NOMO-1 treated with dmso at 0.1 percent for 144 hours (cell line): ENCODE measurements around the gene PPIP5K2.
"Not testable (repeated sequence)": the region's sequence is repeated elsewhere in the genome, so short reads cannot be mapped to it uniquely, and the experiment has no call there.

Experiments used
- DNase-seq: peaks from one replicate; lab custom pipeline; 2025; ENCODE audit not compliant: unreplicated experiment; lab: John Stamatoyannopoulos, UW

PPIP5K2 gene

DNA sequence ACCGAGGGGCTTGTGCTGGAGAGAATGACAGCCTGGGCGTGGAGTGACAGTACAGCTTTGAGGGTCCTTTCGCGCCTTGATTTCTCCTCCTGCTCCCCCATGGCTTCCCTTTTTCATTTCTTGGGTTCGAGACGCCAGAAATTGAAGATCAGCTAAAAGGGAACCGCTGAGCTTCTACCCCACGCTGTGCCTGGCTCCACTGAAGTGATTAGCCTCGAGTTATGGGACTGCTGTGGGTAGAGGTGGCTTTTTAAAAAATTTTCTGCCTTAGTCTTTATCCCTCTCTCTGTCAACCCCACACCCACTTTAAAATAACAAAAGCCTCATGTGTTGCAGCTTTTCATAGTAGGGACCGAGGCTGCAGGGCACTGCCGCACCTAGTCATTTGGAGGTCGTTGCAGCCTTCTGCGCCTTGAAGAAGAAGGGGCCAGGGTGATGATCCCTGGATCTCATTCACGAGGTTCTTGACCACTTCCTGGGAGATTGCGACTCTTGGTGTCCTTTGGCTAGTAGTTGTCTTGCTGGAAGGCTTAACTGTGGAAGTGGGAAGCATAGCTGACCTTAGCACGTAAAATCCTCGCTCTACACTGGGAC, 603 bp downstream of the PPIP5K2 start:
- DNase-seq, result no peak

DNA sequence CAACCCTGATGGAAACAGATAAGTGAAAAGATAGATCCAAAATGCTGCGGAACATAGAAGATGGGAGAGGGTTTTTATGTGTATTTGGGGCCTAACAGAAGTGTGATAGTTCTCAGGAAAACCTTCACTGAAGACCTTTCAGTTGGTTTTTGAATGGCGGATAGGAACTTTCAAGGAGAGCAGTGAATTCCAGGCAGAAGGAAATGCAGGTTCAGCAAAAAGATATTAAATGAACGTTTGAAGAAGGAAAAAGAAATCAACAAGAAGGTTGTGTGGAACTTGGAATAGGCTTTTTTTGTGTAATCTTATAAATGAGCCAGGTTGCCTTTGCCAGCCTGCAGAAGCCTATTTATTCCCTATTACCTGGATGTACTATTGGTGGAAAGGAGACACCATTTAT, 2.1 kb downstream of the PPIP5K2 start:
- no peak for DNase-seq

DNA sequence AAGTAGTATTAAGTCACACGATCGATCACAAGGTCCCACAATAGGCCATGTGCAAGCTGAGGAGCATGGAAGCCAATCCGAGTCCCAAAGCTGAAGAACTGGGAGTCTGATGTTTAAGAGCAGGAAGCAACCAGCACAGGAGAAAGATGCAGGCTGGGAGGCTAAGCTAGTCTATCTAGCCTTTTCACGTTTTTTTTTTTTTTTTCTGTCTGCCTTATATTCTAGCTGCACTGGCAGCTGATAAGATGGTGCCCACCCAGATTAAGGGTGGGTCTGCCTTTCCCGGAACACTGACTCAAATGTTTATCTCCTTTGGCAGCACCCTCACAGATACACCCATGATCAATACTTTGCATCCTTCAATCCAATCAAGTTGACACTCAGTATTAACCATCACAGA, 6.5 kb downstream of the PPIP5K2 start:
- DNase-seq, result no peak

DNA sequence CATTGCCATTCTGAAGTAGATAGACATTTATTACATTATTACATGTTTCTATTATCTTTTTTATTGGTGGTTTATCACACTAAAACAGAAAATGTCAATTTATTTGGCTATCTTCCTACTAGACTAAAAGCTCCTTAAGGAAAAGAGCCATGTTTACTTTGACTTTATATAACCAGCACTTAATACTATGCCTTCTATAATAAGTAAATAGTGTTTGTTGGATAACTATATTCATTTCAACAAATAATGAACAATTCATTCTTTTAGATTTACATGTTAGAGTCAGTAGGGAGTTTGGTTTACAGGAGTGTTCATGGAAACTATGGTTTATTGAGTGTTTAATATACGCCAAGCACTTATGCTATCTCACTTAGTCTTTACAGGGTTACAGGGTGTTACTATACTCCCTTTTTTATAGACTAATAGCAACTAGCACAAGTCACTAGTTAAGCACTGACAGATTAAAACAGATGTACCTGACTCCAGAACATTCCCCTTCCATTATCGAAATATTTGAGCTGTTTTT, 7.3 kb downstream of the PPIP5K2 start:
- DNase-seq, result no peak

DNA sequence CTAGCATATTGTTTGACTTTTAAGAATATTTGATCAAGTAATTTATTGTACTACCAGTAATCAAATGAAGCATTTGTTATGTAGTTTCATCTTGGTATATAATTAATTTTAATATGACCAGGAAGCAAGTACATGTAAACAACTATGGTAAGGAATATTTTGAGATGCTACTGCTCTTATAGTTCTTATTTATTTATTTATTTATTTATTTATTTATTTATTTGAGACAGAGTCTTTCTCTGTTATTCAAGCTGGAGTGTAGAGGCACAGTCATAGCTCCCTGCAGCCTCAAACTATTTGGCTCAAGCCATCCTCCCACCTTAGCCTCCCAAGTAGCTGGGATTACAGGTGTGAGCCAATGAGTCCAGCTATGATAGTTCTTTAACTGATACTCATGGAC, 8.1 kb downstream of the PPIP5K2 start:
- no peak for DNase-seq

DNA sequence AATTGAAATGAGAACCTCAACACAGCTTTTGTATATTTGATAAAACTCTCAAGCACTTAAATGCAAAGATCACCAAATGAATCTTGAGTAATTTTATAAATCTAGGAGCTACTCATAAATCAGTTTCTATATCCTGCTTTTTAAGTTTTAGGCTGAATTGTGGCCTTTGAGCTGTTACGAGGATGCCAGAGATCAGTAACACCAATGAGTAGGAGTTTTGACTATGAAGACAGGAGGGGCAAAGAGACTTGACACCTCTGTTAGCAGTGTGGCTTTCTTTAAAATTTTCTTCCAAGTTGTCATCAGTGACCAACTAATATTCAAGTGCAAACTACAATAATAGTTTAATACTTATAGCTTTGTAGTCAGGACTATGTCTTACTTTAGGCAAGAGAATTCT, 12.6 kb downstream of the PPIP5K2 start:
- DNase-seq, result no peak

DNA sequence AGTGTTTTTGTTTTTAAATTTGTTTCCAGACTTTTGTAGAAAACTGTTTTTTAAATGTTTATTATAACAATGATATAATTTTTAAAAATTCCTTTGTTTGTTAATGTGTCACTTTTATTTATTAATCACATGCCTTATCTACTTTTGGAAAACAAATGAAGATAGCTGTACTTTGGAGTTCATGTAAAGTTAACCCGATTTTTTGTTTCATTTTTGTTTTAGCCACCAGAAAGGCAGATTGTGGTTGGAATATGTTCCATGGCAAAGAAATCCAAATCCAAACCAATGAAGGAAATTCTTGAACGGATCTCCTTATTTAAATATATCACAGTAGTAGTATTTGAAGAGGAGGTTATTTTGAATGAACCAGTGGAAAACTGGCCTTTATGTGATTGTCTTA, 13.1 kb downstream of the PPIP5K2 start:
- no peak for DNase-seq

DNA sequence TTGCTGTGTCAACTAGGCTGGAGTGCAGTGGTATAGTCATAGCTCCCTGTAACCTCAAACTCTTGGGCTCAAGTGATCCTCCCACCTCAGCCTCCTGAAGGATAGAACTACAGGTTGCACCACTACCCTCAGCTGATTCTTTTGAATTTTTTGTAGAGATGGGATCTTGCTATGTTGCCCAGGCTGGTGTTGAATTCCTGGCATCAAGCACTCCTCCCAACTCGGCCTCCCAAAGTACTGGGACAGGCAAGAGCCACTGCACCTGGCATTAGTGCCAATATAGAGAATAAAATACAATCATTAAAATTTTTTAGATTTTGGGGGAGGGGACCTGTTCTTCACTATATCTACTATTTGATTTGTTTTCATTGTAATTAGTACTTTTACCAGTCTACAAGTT, 15.4 kb downstream of the PPIP5K2 start:
- DNase-seq, result no peak

DNA sequence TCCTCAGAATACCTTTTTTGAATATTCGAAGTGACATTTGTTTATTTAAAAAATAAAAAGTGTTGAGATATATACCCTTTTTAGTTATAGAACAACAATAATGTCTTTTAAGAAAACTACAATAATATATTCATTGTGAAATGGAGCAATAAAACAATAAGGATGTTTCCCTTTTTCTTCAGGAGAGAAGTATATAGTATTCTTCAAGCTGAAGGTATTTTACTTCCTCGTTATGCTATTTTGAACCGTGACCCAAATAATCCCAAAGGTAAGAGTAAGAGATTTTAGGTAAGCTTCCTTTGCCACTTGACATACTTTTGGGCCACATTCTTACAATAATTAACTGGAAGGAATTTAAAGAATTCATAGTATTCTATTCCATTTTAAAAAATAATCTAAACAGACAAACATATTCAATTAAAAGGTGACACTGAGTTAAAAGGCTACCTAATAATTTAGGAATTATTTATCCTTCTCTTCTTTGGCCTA, 18.1 kb downstream of the PPIP5K2 start:
- DNase-seq, result no peak

DNA sequence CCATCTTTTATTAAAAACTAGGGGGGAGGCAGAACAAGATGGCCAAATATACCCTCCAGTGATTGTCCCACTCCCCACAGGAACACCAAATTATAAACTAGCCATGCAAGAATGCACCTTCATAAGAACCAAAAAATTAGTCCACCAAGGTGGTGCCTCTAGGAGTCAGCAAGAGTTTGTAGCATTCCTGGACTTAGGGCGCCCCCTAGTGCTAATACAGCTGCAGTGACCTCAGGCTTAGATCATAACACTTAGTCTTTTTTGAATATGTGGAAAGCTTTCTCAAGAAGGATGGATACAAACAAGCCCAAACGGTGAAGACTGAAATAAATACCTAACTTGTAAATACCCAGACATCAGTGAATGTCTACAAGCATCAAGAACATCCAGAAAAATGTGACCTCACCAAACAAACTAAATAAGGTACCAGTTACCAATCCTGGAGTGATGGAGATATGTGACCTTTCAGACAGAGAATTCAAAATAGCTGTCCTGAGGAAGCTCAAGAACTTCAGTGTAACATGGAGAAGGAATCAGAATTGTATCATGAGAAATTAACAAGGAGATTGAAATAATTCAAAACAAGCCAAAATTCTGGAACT, 19.3 kb downstream of the PPIP5K2 start:
- DNase-seq, result peak; percentile 20

DNA sequence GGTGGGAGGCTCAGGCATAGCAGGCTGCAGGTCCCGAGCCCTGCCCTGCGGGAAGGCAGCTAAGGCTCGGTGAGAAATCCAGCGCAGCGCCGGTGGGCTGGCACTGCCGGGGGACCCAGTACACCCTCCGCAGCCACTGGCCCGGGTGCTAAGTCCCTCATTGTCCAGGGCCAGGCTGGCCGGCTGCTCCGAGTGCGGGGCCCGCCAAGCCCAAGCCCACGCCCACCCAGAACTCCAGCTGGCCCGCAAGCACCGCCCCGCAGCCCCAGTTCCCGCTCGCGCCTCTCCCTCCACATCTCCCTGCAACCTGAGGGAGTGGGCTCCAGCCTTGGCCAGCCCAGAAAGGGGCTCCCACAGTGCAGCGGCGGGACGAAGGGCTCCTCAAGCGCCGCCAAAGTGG, 22.0 kb downstream of the PPIP5K2 start:
- not testable (repeated sequence) for DNase-seq

DNA sequence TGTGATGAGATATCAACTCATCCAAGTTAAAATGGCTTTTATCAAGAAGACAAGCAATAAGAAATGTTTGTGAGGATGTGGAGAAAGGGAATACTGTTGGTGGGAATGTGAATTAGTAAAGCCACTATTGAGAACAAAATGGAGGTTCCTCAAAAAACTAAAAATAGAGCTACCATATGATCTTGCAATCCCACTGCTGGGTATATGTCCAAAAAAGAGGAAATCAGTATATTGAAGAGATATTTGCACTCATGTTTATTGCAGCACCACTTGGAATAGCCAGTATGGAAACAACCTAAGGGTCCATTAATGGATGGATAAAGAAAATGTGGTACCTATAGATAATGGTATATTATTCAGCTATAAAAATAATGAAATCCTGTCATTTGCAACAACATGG, 25.1 kb downstream of the PPIP5K2 start:
- DNase-seq, result no peak

DNA sequence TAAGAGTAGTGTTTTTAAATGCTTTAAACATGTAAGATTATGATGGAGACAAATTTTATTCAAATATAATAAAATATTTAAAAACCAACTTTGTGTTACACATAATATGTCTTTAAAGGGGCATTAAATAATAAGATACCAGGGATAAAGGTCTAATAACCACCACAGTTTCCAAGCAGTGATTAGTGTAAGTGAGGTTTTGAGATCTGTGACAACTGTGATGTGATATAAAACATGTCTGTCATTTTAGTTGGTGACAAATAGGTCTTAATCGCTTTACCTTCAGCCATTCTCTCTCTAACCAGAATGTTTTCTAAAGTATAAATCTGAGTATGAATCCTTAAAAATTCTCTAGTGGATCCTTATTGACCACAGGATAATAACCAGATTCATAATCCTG, 28.1 kb downstream of the PPIP5K2 start:
- no peak for DNase-seq

DNA sequence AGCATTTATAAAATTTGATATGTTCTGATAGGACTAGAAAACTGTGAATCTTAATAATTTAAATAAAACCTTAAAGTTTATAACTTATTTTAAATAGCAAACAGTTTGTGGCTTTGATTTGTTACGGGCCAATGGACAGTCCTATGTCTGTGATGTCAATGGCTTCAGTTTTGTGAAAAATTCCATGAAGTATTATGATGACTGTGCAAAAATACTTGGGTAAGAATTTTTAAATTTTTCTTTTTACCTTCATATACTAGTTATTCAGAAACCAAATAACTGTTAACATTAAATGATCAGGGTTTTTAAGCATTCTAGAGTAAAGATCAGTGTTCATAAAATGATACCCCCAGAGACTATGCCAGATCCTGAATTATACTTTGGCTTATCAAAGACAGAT, 31.1 kb downstream of the PPIP5K2 start:
- DNase-seq, result no peak

DNA sequence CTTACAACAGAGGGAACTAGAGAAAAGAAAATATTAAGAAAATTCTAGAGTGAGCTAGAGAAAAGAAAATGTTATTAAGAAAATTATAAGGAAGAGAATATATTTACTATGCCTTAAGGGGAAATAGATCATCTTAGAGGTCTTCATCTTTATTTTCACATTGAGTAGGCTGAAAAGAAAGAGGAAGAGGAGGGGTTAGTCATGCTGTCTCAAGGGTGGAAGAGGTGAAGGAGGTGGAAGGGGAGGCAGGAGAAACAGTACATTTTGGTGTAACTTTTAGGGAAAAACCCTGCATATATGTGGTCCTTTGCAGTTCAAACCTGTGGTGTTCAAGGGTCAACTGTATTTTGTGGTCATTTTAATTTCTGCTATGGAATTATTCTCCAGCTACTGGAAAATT, 46.6 kb downstream of the PPIP5K2 start:
- DNase-seq, result peak; percentile 3

DNA sequence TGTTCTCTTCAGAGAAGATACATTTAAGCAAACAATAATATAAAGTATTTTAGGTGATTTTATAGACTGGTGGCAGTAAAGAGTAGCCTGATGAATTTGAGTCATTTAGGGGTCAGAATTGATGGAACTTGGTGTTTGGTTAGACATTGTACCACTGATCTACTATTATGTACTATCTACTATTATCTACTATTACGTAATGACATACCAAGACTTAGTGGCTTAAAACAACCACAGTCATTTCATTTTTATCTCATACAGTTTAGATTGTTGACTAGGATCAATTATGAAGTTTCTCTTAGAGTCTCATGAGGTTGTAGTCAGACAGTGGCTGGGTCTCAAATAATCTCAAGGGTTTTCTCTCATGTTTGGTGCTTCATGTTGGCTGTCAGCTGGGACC, 54.0 kb downstream of the PPIP5K2 start:
- no peak for DNase-seq

DNA sequence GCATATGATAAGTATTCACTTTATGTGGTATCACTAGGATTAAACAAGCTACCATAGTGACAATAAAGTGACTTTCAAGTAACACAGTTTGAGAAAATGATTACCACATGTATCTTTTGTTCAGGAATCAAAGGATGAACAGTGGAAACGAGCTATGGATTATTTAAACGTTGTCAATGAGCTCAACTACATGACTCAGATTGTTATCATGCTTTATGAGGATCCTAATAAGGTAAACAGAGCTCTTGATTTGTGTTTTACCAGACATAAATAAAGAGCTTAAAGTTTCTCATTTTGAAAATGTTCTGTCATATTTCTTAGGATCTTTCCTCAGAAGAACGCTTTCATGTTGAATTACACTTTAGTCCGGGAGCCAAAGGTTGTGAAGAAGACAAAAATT, 57.4 kb downstream of the PPIP5K2 start:
- DNase-seq, result no peak

DNA sequence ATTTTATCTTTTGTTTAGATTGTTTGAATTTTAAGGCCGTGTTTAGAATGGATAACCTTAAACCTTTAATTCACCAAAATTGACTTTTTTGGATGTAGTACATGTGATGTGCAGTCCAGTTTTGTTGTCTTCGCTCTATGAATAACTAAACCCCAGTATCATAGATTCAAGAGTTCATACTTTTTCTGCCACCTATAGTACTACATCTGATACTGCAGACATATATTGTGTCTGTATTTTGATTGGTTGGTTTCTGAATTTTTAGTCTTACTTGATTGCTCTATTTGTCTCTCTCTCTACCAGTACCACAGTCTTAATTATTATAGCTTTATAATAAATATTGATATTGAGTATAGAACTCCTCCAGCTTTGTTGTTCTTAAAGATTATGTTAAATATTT, 58.1 kb downstream of the PPIP5K2 start:
- DNase-seq, result no peak

DNA sequence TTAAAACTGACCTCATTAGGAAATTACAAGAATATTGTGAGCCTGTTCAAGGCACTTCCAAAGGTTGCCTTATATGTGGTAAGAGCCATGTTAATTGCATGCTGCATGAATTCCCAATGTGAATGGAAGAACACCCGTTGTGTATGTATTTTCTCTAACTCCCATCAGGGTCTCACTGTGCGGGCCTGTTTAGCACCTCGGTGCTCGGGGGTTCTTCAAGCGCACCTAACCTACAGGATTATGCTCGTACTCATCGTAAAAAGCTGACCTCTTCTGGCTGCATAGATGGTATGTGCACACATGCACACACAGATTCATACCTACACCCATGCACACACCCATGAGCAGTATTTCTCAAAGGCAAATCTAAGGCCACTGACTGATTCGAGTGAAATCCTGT, 66.1 kb downstream of the PPIP5K2 start:
- no peak for DNase-seq

DNA sequence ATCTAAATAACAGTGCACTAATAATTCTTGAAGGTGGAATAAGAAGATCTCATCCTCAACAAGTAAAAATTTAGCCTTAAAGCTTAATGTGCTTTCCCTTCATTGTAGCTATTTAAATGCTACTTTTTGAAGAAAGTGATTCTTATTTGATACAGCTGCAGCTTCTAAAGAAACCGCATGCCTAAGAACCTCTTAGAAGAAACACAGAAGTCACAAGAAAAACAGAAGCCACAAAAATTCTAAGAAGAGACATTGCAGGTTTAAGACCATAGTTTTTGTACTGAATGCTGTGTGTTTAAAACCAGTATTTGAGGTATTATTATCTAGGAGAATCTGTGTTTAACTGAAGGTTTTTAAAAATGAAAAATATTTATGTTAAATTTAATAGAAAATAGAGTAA, 68.3 kb downstream of the PPIP5K2 start:
- no peak for DNase-seq

DNA sequence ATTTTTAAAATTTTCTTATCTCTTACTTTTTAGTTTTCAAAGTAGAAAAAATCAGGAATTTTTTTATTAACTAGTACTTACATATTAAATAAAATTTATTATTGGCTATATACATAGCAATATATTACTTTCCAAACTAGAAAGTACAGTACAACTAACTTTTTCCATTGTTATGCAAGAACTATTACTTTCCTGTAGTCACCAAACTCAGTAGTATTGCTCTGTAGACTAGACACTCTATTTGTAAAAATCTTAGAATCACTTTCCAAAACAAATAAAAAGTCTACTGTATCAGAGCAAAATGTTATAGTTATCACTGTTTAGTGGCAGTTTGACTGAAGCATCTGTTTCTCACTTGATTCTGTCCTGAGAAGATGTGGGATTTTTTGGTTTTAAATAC, 83.1 kb downstream of the PPIP5K2 start:
- DNase-seq, result no peak

DNA sequence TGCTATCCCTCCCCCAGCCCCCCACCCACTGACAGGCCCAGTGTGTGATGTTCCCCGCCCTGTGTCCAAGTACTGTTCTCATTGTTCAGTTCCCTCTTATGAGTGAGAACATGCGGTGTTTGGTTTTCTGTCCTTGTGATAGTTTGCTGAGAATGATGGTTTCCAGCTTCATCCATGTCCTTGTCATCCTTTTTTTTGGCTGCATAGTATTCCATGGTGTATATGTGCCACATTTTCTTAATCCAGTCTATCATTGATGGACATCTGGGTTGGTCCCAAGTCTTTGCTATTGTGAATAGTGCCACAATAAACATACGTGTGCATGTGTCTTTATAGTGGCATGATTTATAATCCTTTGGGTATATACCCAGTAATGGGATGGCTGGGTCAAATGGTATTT, 84.9 kb downstream of the PPIP5K2 start:
- DNase-seq, result not testable (repeated sequence)
